Uterus (tissue), 4 donors: Measurements from ENCODE around the gene PLCB3. TPM values are rescaled to one million over a fixed set of nuclear protein-coding genes. Genes with fewer than 3 reads are reported as not detected.
"Not testable (repeated sequence)": the region's sequence is repeated elsewhere in the genome, so short reads cannot be mapped to it uniquely, and the experiment has no call there.

Experiments used
- DNase-seq, 2 donors: peaks; one replicate each; pipeline ENCODE4 v3.0.0-alpha.2; 2019 to 2020
- H3K27ac ChIP-seq, 2 donors: fragments of 200-600 bp; sonication (generic); 1 replicate in 1 of 2; 2 replicates in 1 of 2; pipeline ENCODE4 v1.5.1; 2016 to 2018
- H3K27me3 ChIP-seq, 2 donors: fragments of 200-600 bp; sonication (generic); one replicate each; pipeline ENCODE4 v1.5.1; 2018 to 2019; ENCODE audit warnings: control low read depth in 1 of 2
- H3K36me3 ChIP-seq, 2 donors: fragments of 200-600 bp; sonication (generic); one replicate each; pipeline ENCODE4 v1.5.1; 2019; ENCODE audit warnings: control low read depth in 1 of 2
- H3K4me1 ChIP-seq, 2 donors: fragments of 200-600 bp; sonication (generic); one replicate each; pipeline ENCODE4 v1.5.1; 2018 to 2019; ENCODE audit warnings: control low read depth in 1 of 2
- H3K4me3 ChIP-seq, 2 donors: fragments of 200-600 bp; sonication (generic); 1 replicate in 1 of 2; 2 replicates in 1 of 2; pipeline ENCODE4 v1.5.1; 2018 to 2019; ENCODE audit warnings: mild to moderate bottlenecking in 1 of 2
- H3K9me3 ChIP-seq, 2 donors: fragments of 200-600 bp; sonication (generic); one replicate each; pipeline ENCODE4 v1.5.1; 2019; ENCODE audit warnings: control low read depth in 1 of 2
- CTCF ChIP-seq, 4 experiments: fragments of 200-600 bp in 2 of 4; fragments of 450-650 bp in 2 of 4; sonication (generic) in 2 of 4; IDR thresholded peaks; one replicate each; pipeline ENCODE4 v1.5.1; 2016 to 2019; ENCODE audit warnings: antibody characterized with exemption in 4 of 4, mild to moderate bottlenecking in 2 of 4, moderate library complexity in 1 of 4
- POLR2A ChIP-seq, 2 donors: fragments of 450-650 bp; IDR thresholded peaks; one replicate each; pipeline ENCODE4 v1.6.1; 2016; ENCODE audit warnings: antibody characterized with exemption in 2 of 2, mild to moderate bottlenecking in 1 of 2, moderate library complexity in 1 of 2
- intact Hi-C: fragments of 100-400 bp; cut with DNase I; formaldehyde crosslinking; loops from one replicate; pipeline ENCODE4 v1.15.1; 2023; ENCODE audit warnings: low total_unique reads
- total RNA-seq, 4 donors: library from RNA; depleted of rRNA in 3 of 4; stranded (reverse); fragments of >200 nt in 3 of 4; gene quantifications; one replicate each; pipeline versions ENCODE4 v1.1.0 to v1.2.4, GENCODE V29; 2014 to 2023
- donor health status: DM: yes; HTN: yes; CAD: no.

Gene PLCB3
- total RNA-seq, 4 donors from 2014 or later = 10.0 to 39.5 (median 21.8) TPM

- no peaks in the 10 kb centered on the region for H3K9me3 ChIP-seq
- H3K4me1 ChIP-seq = no peaks in the 10 kb centered on the region
- H3K27me3 ChIP-seq = no peaks in the 10 kb centered on the region
- H3K4me3 ChIP-seq = no peak overlapping the region
- intact Hi-C loops = no loop called here
- peak overlapping the region; percentile 37 to 47 for H3K27ac ChIP-seq
- no peaks in the 10 kb centered on the region for H3K36me3 ChIP-seq
- no peak for DNase-seq
- TF ChIP-seq POLR2A (IDR thresholded peaks at IDR 0.05) (no peak), CTCF (IDR thresholded peaks at IDR 0.05) (no peak)
These were observed 62.3 kb downstream of the PLCB3 start for GRCh38 chr11:64313491-64314145.

GRCh38 chr11:64314146-64314804 lies 62.9 kb downstream of the PLCB3 start:
- TF ChIP-seq CTCF (IDR thresholded peaks at IDR 0.05) = no peak
- no peak for TF ChIP-seq POLR2A (IDR thresholded peaks at IDR 0.05)
- intact Hi-C loops = no loop called here

GRCh38 chr11:64314805-64315561 lies 63.7 kb downstream of the PLCB3 start:
- Histone ChIP-seq H3K27me3 (no peaks in the 10 kb centered on the region), H3K9me3 (no peaks in the 10 kb centered on the region), H3K36me3 (no peaks in the 10 kb centered on the region), H3K27ac (no peak overlapping the region), H3K4me3 (no peak overlapping the region), H3K4me1 (no peaks in the 10 kb centered on the region)
- intact Hi-C loops = no loop called here
- no peak for DNase-seq
- no peak for TF ChIP-seq CTCF (IDR thresholded peaks at IDR 0.05)
- TF ChIP-seq POLR2A (IDR thresholded peaks at IDR 0.05) = no peak

More at GRCh38 chr11:64314146-64314804, 62.9 kb downstream of the PLCB3 start:
- H3K4me1 ChIP-seq = no peaks in the 10 kb centered on the region
- H3K4me3 ChIP-seq = no peak overlapping the region
- no peaks in the 10 kb centered on the region for H3K9me3 ChIP-seq
- H3K36me3 ChIP-seq = no peaks in the 10 kb centered on the region
- no peaks in the 10 kb centered on the region for H3K27me3 ChIP-seq
- H3K27ac ChIP-seq = peak overlapping the region; percentile 37 to 47
- no peak for DNase-seq

GRCh38 chr11:64315667-64316526 lies 64.6 kb downstream of the PLCB3 start:
- H3K27me3 ChIP-seq, H3K36me3 ChIP-seq, H3K9me3 ChIP-seq, DNase-seq, H3K4me3 ChIP-seq, intact Hi-C loops, H3K4me1 ChIP-seq: not testable (repeated sequence)
- peak overlapping the region in 1 of 2 donors; percentile 97 for H3K27ac ChIP-seq

- Histone ChIP-seq H3K27me3 (no peaks in the 10 kb centered on the region), H3K27ac (peak overlapping the region; percentile 97 to 98), H3K4me1 (no peaks in the 10 kb centered on the region), H3K4me3 (peak overlapping the region; percentile 74 to 75), H3K9me3 (no peaks in the 10 kb centered on the region), H3K36me3 (no peaks in the 10 kb centered on the region)
- peak in 1 of 2 donors; percentile 60 for DNase-seq
- intact Hi-C loops = no loop called here
- TF ChIP-seq CTCF (IDR thresholded peaks at IDR 0.05) (peak in 1 of 4 experiments; percentile 3), POLR2A (IDR thresholded peaks at IDR 0.05) (no peak)
These were observed 65.5 kb downstream of the PLCB3 start for GRCh38 chr11:64316672-64317324.
